WTC11 (cell line): ENCODE results near the gene CMYA5. TPM values are rescaled to one million over a fixed set of nuclear protein-coding genes. Genes with fewer than 3 reads are reported as not detected.

Experiments
- ATAC-seq: fragments of 200-7000 bp; cut with Tn5 transposase; 2 replicates; pipeline ENCODE4 v1.10.0; 2021; ENCODE audit warnings: mild to moderate bottlenecking, moderate library complexity
- CTCF ChIA-PET: fragments of 300-600 bp; sonication (Branson Sonifier 250); formaldehyde crosslinking; loops from one replicate; lab custom pipeline; 2021; ENCODE audit warnings: antibody characterized with exemption; lab: Charles Lee
- POLR2A ChIA-PET: fragments of 350-600 bp; sonication (Branson Sonifier 250); formaldehyde crosslinking; loops from one replicate; lab custom pipeline; 2021; ENCODE audit warnings: antibody characterized with exemption; lab: Charles Lee
- DNase-seq: peaks from one replicate; pipeline ENCODE4 v3.0.0; 2021; ENCODE audit warnings: low spot score
- H3K27ac Mint-ChIP-seq: 2 replicates; pipeline ENCODE4 v1.8.0; 2021; ENCODE audit warnings: mixed read lengths
- H3K27me3 Mint-ChIP-seq: 2 replicates; pipeline ENCODE4 v1.8.0; 2021; ENCODE audit warnings: low read depth, mild to moderate bottlenecking, moderate library complexity, mixed read lengths
- H3K36me3 Mint-ChIP-seq: 2 replicates; pipeline ENCODE4 v1.8.0; 2021; ENCODE audit warnings: mixed read lengths
- H3K4me1 Mint-ChIP-seq: 2 replicates; pipeline ENCODE4 v1.8.0; 2022; ENCODE audit warnings: mixed read lengths
- H3K4me3 Mint-ChIP-seq: 2 replicates; pipeline ENCODE4 v1.8.0; 2021; ENCODE audit warnings: mild to moderate bottlenecking, moderate library complexity, mixed read lengths
- H3K9me3 Mint-ChIP-seq: 2 replicates; pipeline ENCODE4 v1.8.0; 2021; ENCODE audit warnings: mixed read lengths
- AFF4 ChIP-seq: sonication (generic); formaldehyde crosslinking; IDR thresholded peaks from 2 replicates; pipeline ENCODE4 v1.8.1; 2023; ENCODE audit warnings: mild to moderate bottlenecking, missing genetic modification reagents, borderline replicate concordance
- ATF1 ChIP-seq: sonication (generic); formaldehyde crosslinking; IDR thresholded peaks from 2 replicates; pipeline ENCODE4 v1.8.1; 2023; ENCODE audit warnings: mild to moderate bottlenecking, moderate library complexity, missing genetic modification reagents
- CTCF ChIP-seq: fragments of 200-600 bp; IDR thresholded peaks from 2 replicates; pipeline ENCODE4 v1.8.0; 2022; ENCODE audit warnings: antibody characterized with exemption
- ESRRA ChIP-seq: sonication (generic); formaldehyde crosslinking; IDR thresholded peaks from 2 replicates; pipeline ENCODE4 v1.8.1; 2022; ENCODE audit warnings: mild to moderate bottlenecking, missing genetic modification reagents, borderline replicate concordance
- HMGXB4 ChIP-seq: sonication (generic); formaldehyde crosslinking; IDR thresholded peaks from 2 replicates; pipeline ENCODE4 v1.8.1; 2023; ENCODE audit warnings: mild to moderate bottlenecking, moderate library complexity, missing genetic modification reagents
- JAZF1 ChIP-seq: fragments of 250-450 bp; sonication (Bioruptor Pico); IDR thresholded peaks from 2 replicates; pipeline ENCODE4 v1.9.0; 2021; ENCODE audit warnings: moderate library complexity, mild to moderate bottlenecking, inconsistent platforms
- MYBL2 ChIP-seq: sonication (generic); formaldehyde crosslinking; IDR thresholded peaks from 2 replicates; pipeline ENCODE4 v1.8.1; 2023; ENCODE audit warnings: mild to moderate bottlenecking, moderate library complexity, missing genetic modification reagents
- NFYB ChIP-seq: sonication (generic); formaldehyde crosslinking; conservative IDR thresholded peaks from 2 replicates; pipeline ENCODE4 v1.8.0; 2022; ENCODE audit warnings: low read depth, missing genetic modification reagents
- NR3C1 ChIP-seq: sonication (generic); formaldehyde crosslinking; conservative IDR thresholded peaks from 2 replicates; pipeline ENCODE4 v1.8.1; 2023; ENCODE audit warnings: low read depth, mild to moderate bottlenecking, missing genetic modification reagents
- OVOL2 ChIP-seq: fragments of 250-450 bp; sonication (Bioruptor Pico); IDR thresholded peaks from 2 replicates; pipeline ENCODE4 v1.9.0; 2021; ENCODE audit warnings: mild to moderate bottlenecking, borderline replicate concordance
- SMAD4 ChIP-seq: sonication (generic); formaldehyde crosslinking; IDR thresholded peaks from 2 replicates; pipeline ENCODE4 v1.8.0; 2022; ENCODE audit warnings: mild to moderate bottlenecking, missing genetic modification reagents
- STAT6 ChIP-seq: sonication (generic); formaldehyde crosslinking; conservative IDR thresholded peaks from 2 replicates; pipeline ENCODE4 v1.8.1; 2023; ENCODE audit warnings: mild to moderate bottlenecking, low read depth, missing genetic modification reagents, moderate library complexity
- ZBTB21 ChIP-seq: sonication (generic); formaldehyde crosslinking; IDR thresholded peaks from 2 replicates; pipeline ENCODE4 v1.8.1; 2023; ENCODE audit warnings: mild to moderate bottlenecking, missing genetic modification reagents, borderline replicate concordance
- ZNF121 ChIP-seq: sonication (generic); formaldehyde crosslinking; IDR thresholded peaks from 2 replicates; pipeline ENCODE4 v1.8.0; 2023; ENCODE audit warnings: missing genetic modification reagents
- ZNF425 ChIP-seq: fragments of 250-450 bp; sonication (Bioruptor Pico); conservative IDR thresholded peaks from 2 replicates; pipeline ENCODE4 v1.9.0; 2021; ENCODE audit warnings: mild to moderate bottlenecking
- total RNA-seq: library from RNA; stranded (reverse); gene quantifications from 3 replicates; pipeline ENCODE4 v1.2.3, GENCODE V29; 2021
- TF ChIP-seq, protein P1 (sequence below): sonication (generic); formaldehyde crosslinking; IDR thresholded peaks from 2 replicates; pipeline ENCODE4 v1.8.0; 2022; ENCODE audit warnings: mild to moderate bottlenecking, missing genetic modification reagents
- TF ChIP-seq, protein P2 (sequence below): sonication (generic); formaldehyde crosslinking; IDR thresholded peaks from 2 replicates; pipeline ENCODE4 v1.8.1; 2022; ENCODE audit warnings: mild to moderate bottlenecking, moderate library complexity, missing genetic modification reagents
- TF ChIP-seq, protein P3 (sequence below): sonication (generic); formaldehyde crosslinking; IDR thresholded peaks from 2 replicates; pipeline ENCODE4 v1.8.1; 2023; ENCODE audit warnings: mild to moderate bottlenecking, missing genetic modification reagents, moderate library complexity

Gene CMYA5
- total RNA-seq, 1 experiment from 2014 or later, result 1.2 TPM

DNA sequence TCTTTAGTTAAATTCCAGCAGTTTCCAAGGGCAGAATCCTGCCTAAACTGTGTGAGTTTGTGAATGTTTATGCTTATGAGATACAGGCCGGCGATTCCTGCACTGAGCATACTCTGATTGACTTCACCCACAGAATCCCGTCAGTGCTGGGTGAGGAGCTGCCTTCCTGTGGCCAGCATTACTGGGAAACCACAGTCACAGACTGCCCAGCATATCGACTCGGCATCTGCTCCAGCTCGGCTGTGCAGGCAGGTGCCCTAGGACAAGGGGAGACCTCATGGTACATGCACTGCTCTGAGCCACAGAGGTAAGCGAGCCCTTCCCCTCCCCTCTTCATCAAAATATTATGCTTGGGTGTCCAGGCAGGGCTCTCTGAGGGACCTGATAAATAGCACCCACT, 103.7 kb downstream of the CMYA5 start (continued):
- no peak for TF ChIP-seq ZNF425 (CRISPR knock-in tag)
- no peak for TF ChIP-seq ATF1
- TF ChIP-seq ZBTB21 (CRISPR knock-in tag), result no peak
- TF ChIP-seq NFYB (CRISPR knock-in tag), result no peak
- TF ChIP-seq CTCF, result no peak
- TF ChIP-seq, protein P1, sequence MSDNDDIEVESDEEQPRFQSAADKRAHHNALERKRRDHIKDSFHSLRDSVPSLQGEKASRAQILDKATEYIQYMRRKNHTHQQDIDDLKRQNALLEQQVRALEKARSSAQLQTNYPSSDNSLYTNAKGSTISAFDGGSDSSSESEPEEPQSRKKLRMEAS (CRISPR knock-in tag), result no peak
- TF ChIP-seq HMGXB4 (CRISPR knock-in tag), result no peak
- TF ChIP-seq MYBL2 (CRISPR knock-in tag), result no peak
- TF ChIP-seq, protein P2, sequence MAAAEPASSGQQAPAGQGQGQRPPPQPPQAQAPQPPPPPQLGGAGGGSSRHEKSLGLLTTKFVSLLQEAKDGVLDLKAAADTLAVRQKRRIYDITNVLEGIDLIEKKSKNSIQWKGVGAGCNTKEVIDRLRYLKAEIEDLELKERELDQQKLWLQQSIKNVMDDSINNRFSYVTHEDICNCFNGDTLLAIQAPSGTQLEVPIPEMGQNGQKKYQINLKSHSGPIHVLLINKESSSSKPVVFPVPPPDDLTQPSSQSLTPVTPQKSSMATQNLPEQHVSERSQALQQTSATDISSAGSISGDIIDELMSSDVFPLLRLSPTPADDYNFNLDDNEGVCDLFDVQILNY (CRISPR knock-in tag), result no peak
- TF ChIP-seq NR3C1, result no peak
- TF ChIP-seq AFF4, result no peak
- TF ChIP-seq SMAD4, result no peak
- TF ChIP-seq ZNF121, result no peak
- no peak for TF ChIP-seq JAZF1 (CRISPR knock-in tag)

GRCh38 chr5:79793722-79794121, 104.1 kb downstream of the CMYA5 start:
- 0 out of 2 replicates have a peak, but pooled peaks cover 4% of the 10 kb centered on the region for H3K9me3 Mint-ChIP-seq
- ATAC-seq, result peak; percentile 46
- CTCF ChIA-PET, result interaction anchor here (0.5 to 1.2 kb wide), 2 partner anchors 60 to 661 kb away, joined by 3 to 5 read pairs; no protein-coding TSS in a partner anchor
- H3K27ac Mint-ChIP-seq, result no peak overlapping the region
- H3K27me3 Mint-ChIP-seq, result no peaks in the 10 kb centered on the region
- POLR2A ChIA-PET, result no interaction called here
- H3K4me1 Mint-ChIP-seq, result no peaks in the 10 kb centered on the region
- DNase-seq, result no peak
- H3K4me3 Mint-ChIP-seq, result no peak overlapping the region
- H3K36me3 Mint-ChIP-seq, result no peaks in the 10 kb centered on the region
- no peak for TF ChIP-seq AFF4
- TF ChIP-seq, protein P3, sequence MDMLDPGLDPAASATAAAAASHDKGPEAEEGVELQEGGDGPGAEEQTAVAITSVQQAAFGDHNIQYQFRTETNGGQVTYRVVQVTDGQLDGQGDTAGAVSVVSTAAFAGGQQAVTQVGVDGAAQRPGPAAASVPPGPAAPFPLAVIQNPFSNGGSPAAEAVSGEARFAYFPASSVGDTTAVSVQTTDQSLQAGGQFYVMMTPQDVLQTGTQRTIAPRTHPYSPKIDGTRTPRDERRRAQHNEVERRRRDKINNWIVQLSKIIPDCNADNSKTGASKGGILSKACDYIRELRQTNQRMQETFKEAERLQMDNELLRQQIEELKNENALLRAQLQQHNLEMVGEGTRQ (CRISPR knock-in tag), result no peak
- no peak for TF ChIP-seq ESRRA (CRISPR knock-in tag)
- no peak for TF ChIP-seq STAT6 (CRISPR knock-in tag)
- no peak for TF ChIP-seq OVOL2 (CRISPR knock-in tag)
